Ureter (tissue), 1 donor: ENCODE data around the gene HECTD4. TPM values are rescaled to one million over a fixed set of nuclear protein-coding genes. Genes with fewer than 3 reads are reported as not detected.
"Not testable (repeated sequence)": the region's sequence is repeated elsewhere in the genome, so short reads cannot be mapped to it uniquely, and the experiment has no call there.

Experiments
- DNase-seq: peaks from one replicate; pipeline ENCODE4 v3.0.0-alpha.2; 2020; ENCODE audit warnings: low spot score
- total RNA-seq: library from RNA; stranded (reverse); gene quantifications from one replicate; pipeline ENCODE4 v1.2.4, GENCODE V29; 2023
- donor health status: DM: yes; HTN: yes; CAD: no.

Gene HECTD4
- total RNA-seq, 1 donor from 2014 or later, result 68.2 TPM

GRCh38 chr12:112266473-112266872, 115.8 kb downstream of the HECTD4 start:
- DNase-seq, result no peak

GRCh38 chr12:112261559-112261958, 120.7 kb downstream of the HECTD4 start:
- DNase-seq, result no peak

GRCh38 chr12:112258926-112259325, 123.3 kb downstream of the HECTD4 start:
- DNase-seq, result no peak

- DNase-seq, result no peak
Measured at GRCh38 chr12:112256780-112257179, 125.5 kb downstream of the HECTD4 start.

- no peak for DNase-seq
Measured at GRCh38 chr12:112252184-112252583, 130.0 kb downstream of the HECTD4 start.

GRCh38 chr12:112244902-112245301, 137.3 kb downstream of the HECTD4 start:
- not testable (repeated sequence) for DNase-seq

- no peak for DNase-seq
Measured at GRCh38 chr12:112243255-112244110, 138.7 kb downstream of the HECTD4 start.

GRCh38 chr12:112241176-112241575, 141.1 kb downstream of the HECTD4 start:
- no peak for DNase-seq

- no peak for DNase-seq
Measured at GRCh38 chr12:112239881-112240280, 142.3 kb downstream of the HECTD4 start.

- DNase-seq, result no peak
Measured at GRCh38 chr12:112239020-112239419, 143.2 kb downstream of the HECTD4 start.

GRCh38 chr12:112238441-112238840, 143.8 kb downstream of the HECTD4 start:
- DNase-seq, result no peak

- no peak for DNase-seq
Measured at GRCh38 chr12:112236786-112237185, 145.4 kb downstream of the HECTD4 start.

GRCh38 chr12:112236386-112236785, 145.8 kb downstream of the HECTD4 start:
- no peak for DNase-seq

- no peak for DNase-seq
Measured at GRCh38 chr12:112234303-112234702, 147.9 kb downstream of the HECTD4 start.

- no peak for DNase-seq
Measured at GRCh38 chr12:112233242-112233641, 149.0 kb downstream of the HECTD4 start.

- DNase-seq, result no peak
Measured at GRCh38 chr12:112230136-112230535, 152.1 kb downstream of the HECTD4 start.

- DNase-seq, result no peak
Measured at GRCh38 chr12:112226768-112227167, 155.5 kb downstream of the HECTD4 start.

GRCh38 chr12:112220628-112221027, 161.6 kb downstream of the HECTD4 start:
- not testable (repeated sequence) for DNase-seq

- no peak for DNase-seq
Measured at GRCh38 chr12:112219195-112219594, 163.0 kb downstream of the HECTD4 start.

- DNase-seq, result no peak
Measured at GRCh38 chr12:112218150-112218549, 164.1 kb downstream of the HECTD4 start.

- no peak for DNase-seq
Measured at GRCh38 chr12:112217647-112218046, 164.6 kb downstream of the HECTD4 start.

- DNase-seq, result no peak
Measured at GRCh38 chr12:112216223-112216622, 166.0 kb downstream of the HECTD4 start.

- DNase-seq, result no peak
Measured at GRCh38 chr12:112214064-112214463, 168.2 kb downstream of the HECTD4 start.
